Measurements from ENCODE around the gene DIP2C. TPM values are rescaled to one million over a fixed set of nuclear protein-coding genes. Genes with fewer than 3 reads are reported as not detected.
A peak's percentile ranks its signal among the peaks of the same experiment; 100 is the strongest.
"Not testable (repeated sequence)": the region's sequence is repeated elsewhere in the genome, so short reads cannot be mapped to it uniquely, and the experiment has no call there.

Gene DIP2C
- total RNA-seq, 2 donors from 2014 or later: 21.6 to 30.5 TPM

DNA sequence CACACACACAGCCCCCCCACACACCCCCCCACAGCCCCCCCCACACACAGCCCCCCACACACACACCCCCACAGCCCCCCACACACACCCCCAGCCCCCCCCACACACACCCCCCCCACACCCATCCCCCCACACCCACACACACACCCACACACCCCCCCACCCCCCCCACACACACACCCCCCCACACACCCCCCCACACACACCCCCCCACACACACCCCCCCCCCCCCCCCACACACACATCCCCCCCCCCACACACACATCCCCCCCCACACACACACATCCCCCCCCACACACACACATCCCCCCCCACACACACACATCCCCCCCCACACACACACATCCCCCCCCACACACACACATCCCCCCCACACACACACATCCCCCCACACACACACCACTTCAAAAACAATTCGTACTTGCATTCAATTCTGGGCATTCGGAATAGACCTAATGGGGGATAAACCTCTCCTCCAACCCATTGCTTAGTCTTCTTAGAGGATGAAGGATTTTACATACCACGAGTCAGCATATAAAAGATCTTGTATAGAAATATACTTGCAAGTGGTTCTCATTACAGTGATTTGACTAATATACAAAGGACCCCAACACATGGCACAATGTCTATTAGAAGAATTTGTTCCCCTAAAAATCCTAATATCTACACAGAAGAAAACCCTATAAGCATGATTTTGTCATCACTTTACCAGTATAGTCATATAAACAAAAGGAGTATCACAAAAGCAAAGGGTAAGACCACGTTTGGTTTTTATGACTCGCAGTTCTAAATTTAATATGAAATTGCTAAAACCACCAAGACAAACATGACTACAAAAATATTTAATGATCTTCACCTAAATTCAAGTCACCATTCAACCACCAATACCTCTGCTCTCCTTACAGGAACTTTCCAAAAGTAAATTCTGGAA, 80.9 kb downstream of the DIP2C start:
- intact Hi-C loops (cut with DNase I): no loop called here
- no peak for DNase-seq
- no peak for ATAC-seq

DNA sequence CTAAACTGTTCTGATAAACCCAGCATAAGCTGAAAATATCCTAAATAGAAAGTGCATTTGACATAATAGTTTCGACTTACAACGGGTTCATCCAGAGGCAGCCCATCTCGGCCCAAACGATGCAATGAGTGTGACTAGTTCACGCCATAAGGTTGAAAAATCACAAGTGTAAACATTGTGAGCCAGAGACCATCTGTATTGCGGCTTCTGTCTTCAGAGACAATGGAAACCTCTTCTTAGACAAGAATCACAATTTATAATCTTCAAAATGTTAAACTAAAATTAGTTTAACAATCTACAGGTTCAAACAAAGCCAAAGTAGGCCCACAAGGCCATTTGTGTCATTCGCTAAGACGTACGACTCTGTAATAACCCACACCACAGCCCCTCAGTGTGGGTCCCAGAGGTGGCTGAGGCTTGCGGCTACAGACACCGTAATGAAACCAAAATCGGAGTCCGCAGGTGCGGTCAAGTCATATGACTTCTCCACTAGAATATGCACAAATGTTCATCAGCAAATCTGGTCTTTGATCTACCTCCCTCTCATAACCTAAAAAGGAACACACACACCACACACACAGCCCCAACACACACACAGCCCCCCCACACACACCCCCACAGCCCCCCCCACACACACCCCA, 81.8 kb downstream of the DIP2C start:
- intact Hi-C loops (cut with DNase I): no loop called here
- no peak for ATAC-seq
- DNase-seq: no peak

DNA sequence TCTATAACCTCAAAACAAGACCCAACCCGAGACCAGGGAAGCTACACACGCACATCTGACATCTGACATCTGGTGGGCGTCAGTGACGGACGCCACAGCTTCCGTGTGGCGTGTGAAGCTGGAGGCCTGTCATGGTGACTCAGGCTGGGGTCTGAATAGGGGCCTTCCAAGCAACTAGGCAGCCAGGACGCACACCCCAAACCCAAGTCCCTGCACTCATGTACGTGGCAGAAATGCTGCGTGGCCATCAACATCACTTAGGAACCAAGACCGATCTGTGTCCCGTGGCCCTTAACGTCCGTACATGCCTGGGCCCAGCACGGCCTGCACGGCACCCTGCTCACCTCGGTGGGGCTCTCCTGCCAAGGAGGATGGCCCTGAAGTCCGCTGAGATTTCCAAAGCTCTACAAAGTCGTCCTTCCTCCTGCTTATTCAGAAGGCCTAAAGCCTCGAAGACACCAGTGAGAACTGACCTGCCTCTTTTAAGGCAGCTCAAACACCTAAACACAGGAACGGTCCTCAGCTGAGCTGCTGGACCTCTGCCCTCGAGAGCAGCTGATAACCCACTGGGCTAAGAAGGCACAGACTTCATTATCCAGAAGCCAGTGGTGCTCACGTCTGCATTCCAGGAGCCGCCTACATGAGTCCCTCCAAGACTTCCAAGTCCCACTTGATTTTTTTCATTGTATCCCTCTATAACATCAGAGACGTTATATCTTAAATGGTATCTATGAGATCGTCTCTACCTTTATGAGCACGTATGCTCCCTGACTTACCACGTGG, 82.5 kb downstream of the DIP2C start:
- intact Hi-C loops (cut with DNase I): no loop called here
- DNase-seq: no peak
- ATAC-seq: peak in 1 of 2 donors; percentile 14

DNA sequence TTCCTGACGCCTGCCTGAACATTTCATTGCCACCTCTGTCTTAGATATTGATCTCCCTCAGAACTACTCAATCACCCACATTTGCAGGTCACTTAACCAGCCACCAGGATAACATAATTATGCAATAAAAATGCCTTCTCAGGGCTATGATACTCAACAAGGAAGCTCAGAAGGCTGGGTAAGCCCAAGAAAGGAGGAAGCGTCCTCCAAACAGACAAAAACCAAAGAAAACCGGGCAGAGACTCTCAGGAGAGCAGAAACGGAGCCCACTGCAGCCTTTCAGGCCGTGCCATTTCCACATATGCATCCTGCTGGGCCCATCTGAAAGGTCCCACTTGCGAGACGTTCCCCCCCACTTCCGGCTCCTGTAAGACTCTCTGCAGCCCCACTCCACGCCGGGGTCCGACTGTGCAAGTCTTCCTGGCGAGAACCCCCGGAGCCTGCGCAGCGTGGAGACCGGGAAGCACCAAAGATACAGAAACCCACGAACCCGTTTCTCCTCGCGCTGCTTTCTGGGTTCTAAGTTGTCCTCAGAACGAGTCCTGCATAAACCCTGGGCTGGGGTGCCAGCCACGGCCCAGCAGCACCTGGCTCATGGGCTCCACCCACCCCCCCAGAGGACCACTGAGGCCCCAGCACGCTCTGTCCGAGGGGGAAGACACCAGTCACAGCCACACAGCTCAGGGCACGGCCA, 83.7 kb downstream of the DIP2C start:
- intact Hi-C loops (cut with DNase I): no loop called here
- DNase-seq: peak; percentile 19
- ATAC-seq: no peak

DNA sequence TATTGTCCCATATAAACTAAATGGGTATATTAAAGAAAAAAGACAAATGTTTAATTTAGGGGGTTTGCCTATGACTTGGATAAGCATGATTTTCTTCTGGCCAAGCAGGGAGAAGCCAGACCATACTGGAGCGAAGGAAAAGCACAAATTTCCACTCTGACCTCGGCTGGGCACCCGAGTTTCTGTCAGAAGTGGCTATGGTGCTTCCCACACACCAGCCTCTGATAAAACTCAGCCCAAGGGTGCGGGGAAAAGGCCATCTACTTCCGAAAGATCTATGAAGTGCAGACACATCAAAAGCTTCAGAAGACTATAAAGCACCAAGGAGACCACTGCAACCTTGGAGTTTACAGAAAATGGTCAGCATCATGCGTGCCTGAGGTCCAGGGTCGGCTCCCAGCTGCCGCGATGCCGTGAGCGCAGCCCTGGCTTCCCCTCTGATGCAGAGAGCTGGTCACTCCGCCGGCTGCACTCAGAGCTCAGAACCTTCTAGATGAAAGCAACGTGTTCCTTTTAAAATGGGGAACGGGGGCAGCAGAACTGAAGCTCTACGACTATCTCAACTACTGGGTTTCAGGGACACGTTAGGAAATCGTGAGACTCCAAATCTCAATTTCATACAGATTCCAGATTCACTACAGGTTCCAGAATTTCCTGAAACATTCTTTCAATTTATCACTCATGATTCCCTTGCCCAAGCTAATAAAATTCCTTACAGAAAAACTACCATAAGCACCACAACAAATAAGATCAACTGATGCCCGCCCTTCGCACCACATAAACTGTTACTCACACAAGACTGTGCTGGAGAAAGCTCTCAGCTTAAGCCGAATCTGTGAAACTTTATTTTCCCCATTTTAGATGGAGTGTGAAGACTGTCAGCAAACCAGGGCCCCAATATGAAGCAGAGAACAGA, 84.5 kb downstream of the DIP2C start:
- ATAC-seq (no peak), DNase-seq (peak; percentile 25)
- intact Hi-C loops (cut with DNase I): no loop called here

DNA sequence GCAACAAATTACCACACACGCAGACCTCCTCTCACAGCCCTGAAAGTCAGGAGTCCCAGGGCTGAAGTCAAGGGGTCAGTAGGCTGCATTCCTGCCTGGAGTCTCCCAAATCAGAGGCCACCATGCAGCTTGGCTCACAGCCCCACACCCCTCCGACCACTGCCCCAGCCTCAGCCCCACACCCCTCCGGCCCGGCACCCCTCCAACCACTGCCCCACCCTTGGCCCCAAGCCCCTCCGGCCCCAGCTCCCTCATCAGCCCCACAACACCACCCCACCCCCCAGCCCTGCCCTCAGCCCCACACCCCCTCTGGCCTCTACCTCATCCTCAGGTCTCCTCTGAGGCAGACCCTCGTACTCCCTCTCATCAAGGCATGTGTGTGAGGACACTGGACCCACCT, 85.7 kb downstream of the DIP2C start:
- ATAC-seq: no peak
- intact Hi-C loops (cut with DNase I): no loop called here
- no peak for DNase-seq

DNA sequence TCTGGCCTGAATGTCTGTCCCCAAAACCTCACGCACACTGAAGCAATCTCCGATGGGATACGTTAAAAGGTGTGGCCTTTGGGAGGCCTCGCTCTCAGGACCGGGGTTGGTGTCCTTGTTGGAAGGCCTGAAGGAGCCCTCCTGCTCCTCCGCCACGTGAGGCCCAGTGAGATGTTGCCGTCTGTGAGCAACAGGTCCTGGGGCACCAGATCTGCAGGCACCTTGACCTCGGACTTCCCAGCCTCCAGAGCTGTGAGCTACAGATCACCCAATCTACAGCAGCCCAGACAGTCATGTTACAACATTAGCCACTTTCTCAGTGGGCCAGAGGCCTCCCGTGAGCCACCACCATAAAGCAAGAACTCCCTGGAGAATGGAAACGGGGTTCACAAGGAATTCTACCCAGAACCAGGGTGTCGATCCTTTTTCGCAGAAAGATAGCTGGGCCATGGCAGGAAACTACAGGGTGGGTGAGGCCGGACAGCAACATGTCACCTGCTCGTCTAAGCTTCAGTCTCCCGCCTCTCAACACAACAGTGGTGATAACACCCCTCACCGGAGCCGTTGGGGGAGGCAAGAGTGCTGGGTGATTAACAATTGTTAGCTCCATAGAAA, 87.0 kb downstream of the DIP2C start:
- ATAC-seq: no peak
- no peak for DNase-seq
- intact Hi-C loops (cut with DNase I): no loop called here

DNA sequence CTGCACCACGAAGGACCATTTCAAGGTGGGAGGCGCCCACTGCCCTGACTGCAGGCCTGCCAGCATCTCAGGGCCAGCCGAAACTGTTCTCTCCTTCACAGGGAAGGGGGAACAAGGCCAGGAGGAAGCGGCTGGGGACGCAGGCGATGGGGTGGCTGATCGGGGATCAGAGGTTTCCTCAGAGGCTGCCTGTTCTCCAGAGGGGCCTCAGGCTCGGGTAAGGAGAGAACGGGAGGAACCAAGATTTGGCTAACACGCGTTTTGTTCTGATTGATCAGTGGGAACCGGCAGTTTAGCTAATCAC, 87.9 kb downstream of the DIP2C start:
- ATAC-seq (no peak), DNase-seq (no peak)
- intact Hi-C loops (cut with DNase I): no loop called here

DNA sequence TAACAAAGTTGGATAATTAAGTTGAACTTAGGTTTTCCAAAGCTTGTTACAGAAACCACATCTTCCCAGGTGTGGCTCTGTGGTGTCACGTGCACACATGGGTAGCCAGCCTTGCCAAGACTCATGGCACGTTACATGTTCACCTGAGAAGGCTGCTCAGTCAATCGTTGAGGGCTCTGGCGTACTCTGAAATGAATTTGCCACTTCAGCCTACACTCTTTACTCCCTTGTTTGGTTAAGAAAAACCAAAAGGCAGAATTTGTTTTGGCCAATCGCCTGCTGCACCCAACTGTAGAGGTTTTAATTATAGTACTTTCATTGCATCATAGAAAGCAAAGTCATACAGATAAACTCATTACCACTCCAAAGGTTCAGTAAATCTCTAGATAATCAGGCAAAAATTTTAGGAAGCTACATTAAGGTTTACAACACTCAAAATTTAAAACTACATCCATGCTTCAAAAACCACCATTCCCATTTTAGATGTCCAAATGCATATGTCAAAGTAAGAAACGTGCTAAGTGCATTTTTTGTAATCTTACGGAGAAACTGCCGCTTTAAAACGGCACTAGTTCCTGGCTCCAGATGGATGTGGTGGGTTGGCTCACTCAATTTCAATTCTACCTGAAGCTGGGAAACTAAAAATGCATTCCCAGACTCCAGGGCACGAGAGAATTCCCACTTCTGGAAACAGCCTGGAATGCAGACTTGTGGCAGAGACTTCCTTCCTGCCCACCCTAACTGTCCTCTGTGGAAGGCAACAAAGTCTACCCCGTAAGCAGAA, 88.4 kb downstream of the DIP2C start:
- DNase-seq (no peak), ATAC-seq (peak in 1 of 2 donors; percentile 51)
- intact Hi-C loops (cut with DNase I): no loop called here

DNA sequence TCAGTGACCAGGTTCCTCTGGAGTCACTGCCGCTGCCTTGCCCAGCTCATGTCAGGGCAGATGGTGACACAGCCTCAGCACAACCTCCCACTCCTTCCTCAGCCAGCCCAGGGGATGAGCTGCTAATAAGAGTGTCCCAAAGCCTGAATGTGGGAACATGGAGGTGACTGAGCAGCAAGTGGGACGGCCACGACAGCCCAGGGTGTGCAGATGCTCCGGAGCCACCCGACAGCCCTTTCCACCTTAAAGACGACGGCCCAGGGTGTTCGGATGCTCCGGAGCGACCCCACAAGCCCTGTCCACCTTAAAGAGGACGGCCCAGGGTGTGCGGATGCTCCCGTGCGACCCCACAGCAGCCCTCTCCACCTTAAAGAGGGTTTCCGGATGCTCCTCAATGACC, 89.2 kb downstream of the DIP2C start:
- DNase-seq (no peak), ATAC-seq (no peak)
- intact Hi-C loops (cut with DNase I): no loop called here

DNA sequence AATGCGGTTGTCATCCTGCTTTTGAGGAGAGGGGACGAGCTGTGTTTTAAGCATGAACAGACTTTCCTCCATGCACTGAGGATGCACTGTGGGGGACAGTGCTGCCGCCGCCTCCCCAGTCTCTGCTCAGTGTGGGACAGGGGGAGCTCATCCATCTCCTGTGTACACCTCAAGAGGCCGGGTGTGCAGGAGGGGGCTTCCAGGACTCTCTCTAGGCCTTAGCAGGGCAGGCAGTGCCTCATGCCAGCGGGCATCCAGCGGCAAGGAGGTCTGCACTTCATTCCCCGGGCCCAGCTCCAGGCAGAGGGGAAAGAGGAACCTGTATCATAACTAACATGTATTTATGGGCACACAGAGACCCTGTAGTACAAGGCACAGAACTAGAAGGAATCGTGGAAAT, 89.7 kb downstream of the DIP2C start:
- no peak for ATAC-seq
- DNase-seq: no peak
- intact Hi-C loops (cut with DNase I): no loop called here

DNA sequence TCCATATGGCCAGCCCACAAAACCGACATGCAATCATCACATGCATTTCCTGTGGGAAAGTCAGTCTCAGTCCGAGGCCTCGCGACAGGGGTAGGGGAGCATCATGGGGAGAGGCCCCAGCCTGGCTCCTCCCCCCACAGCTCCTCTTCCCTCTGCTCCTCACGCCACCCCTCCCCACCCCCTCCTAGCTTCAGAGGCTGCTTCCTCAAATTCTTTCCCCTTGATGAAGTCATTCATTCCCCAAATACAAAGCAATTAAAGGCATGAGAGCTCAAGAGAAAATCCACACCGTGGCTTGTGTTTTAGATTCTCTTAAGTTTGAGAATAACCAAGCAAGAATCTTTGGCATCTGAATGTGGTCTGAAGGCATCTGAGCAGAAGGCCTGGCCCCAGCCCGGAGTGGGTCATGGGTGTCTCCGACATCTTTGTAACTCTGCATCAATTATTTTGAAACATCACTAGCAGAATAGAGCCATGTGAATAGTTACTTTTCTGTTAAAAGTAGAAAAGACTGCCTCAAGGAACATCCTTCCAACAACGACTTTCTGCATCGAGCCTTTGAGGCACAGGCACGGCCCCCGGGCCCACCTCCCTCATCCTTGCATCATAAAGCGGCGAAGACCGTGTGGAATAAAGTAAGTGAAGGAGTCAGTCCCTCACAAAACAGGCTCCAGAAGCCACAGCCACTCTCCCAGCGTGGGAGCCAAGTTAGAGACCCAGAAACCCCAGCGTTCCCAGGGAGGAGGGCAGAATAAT, 90.9 kb downstream of the DIP2C start:
- no peak for DNase-seq
- ATAC-seq: peak in 1 of 2 donors; percentile 36
- intact Hi-C loops (cut with DNase I): no loop called here

DNA sequence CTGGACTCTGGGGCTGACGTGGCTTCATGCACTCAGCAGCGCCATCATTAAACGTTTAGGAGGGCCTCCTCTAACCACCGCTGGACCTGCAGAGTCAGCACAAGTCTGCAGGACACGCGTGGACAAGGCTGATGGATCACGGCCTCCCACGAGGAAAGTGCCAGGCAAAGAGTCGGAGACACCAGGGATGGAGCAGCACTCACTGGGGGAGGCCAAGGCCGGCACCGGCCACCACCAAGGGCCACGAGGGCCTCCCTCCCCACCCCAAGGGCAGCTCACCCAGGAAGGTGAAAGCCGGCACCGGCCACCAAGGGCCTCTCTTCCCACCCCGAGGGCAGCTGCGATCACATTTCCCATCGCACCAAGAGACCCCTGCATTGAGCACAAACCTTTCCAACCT, 91.5 kb downstream of the DIP2C start:
- ATAC-seq (no peak), DNase-seq (no peak)
- intact Hi-C loops (cut with DNase I): no loop called here

DNA sequence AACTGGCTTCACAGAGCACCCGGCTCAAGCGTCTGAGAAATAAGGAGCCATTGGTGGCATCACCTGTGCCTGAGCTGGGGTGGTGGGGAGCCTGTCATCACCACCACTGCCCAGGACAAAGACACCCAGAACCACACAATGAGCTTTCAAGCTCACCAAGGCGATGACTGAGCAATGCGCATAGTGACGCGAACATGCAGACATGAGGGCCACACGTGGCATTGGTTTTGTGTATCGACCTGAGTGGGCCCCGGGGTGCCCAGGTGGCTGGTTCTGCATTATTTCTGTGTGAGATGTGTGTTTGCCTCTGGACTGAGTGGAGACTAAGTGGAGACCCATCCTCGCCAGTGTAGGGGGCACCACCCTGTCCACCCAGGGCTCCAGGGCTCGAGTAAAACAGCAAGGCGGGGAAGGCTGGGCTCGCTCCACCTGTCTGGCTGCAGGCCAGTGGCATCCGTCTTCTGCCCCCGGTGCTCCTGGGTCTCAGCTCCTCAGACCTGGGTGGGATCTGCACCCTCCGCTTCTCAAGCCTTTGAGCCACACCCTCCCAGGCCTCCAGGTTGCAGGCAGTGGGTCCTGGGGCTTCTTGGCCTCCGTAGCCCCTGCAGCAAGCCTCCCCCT, 92.6 kb downstream of the DIP2C start:
- DNase-seq: no peak
- intact Hi-C loops (cut with DNase I): no loop called here
- ATAC-seq: no peak

DNA sequence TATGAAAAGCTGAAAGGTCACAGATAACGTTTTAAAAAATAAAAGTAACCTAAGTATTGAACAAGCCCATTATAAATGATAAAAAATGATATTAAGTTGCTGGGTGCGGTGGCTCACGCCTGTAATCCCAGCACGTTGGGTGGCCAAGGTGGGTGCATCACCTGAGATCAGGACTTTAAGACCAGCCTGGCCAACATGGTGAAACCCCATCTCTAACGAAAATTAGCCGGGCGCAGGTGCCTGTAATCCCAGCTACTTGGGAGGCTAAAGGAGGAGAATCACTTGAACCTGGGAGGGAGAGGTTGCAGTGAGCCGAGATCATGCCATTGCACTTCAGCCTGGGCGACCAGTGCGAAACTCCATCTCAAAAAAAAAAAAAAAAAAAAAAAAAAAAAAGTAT, 93.3 kb downstream of the DIP2C start:
- intact Hi-C loops (cut with DNase I); DNase-seq; ATAC-seq: not testable (repeated sequence)

DNA sequence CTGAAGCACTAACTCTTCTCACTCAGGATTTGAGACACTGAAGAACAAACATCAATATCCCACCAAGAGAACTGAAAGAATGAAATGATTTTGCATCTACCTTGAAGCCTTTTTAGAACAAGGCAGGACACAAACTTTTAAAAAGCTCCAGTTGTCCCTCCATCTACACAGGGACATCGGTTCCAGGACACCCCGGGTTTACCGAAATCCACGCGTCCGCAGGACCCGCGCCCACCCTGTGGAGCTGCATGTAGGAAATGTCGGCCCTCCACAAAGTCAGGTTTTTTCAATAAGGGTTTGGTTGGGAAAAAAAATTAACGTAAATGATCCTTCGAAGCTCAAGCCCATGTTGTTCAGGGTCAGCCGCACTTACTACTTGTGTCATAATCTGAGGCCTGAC, 94.0 kb downstream of the DIP2C start:
- ATAC-seq: no peak
- intact Hi-C loops (cut with DNase I): no loop called here
- DNase-seq: no peak
